Renal cortical epithelial cell (primary cell): Measurements from ENCODE around the gene PKMYT1. TPM values are rescaled to one million over a fixed set of nuclear protein-coding genes. Genes with fewer than 3 reads are reported as not detected.

Experiments
- DNase-seq: peaks from one replicate; pipeline ENCODE4 v3.0.0-alpha.2; 2011; ENCODE audit warnings: low read depth
- total RNA-seq: library from RNA; depleted of rRNA; stranded (reverse); fragments of >200 nt; gene quantifications from 2 replicates; pipeline ENCODE4 v1.2.3, GENCODE V29; 2014

Gene PKMYT1
- total RNA-seq: 0.55 and 4.5 TPM in 2 replicates

GRCh38 chr16:2980227-2981176 is at the start of gene PKMYT1:
TSS of gene PKMYT1 (minus strand) at chr16:2980446. CDS start at chr16:2979657, 789 bp downstream.
- DNase-seq: peak; percentile 56

GRCh38 chr16:3029491-3030221 is 49.4 kb upstream of the PKMYT1 start:
- DNase-seq: no peak

DNA sequence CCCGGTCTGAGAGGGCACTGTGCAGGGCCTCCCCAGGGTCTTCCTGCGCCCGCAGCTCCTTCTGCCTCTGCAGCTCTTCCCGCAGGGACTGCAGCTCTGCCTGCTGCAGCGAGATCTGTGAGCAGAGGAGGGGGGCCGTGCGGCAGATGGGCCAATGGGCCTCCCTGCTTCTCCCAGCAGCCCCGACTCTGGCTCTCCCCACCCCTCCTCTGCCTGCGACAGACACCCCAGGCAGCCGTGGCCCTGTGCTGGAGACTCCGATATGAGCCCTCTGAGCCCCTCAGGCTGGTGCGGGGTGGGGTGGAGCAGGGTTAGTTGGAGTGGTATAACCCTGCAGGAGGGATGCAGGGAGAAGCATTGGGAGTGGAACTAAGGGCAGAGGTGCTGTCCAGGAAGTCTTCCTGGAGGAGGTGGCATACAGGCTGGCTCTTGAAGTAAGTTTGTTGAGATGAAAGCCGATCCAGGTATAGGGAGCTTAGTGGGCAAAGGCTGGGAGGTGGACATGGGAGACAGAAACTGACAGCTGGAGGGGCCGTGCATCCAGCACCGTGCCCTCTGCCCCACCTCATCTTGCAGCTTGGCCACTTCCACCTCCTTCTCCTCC is 48.6 kb upstream of the PKMYT1 start:
- DNase-seq: no peak

- peak; percentile 52 for DNase-seq
Measured at GRCh38 chr16:3027983-3028715, 47.9 kb upstream of the PKMYT1 start.

DNA sequence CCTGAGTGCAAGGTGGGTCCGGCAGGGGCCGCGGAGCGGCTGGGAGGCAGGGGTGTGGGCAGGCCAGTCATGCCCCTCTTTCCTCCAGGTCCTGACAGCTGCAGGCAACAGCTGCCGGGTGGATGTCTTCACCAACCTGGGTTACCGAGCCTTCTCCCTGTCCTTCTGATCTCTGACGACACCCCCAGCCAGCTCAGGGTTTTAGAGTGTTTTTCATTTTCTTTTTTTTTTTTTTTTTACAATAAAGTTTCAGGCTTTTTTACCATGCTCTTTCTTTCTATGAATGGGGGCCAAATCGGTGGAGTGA is 47.2 kb upstream of the PKMYT1 start:
- DNase-seq: no peak

DNA sequence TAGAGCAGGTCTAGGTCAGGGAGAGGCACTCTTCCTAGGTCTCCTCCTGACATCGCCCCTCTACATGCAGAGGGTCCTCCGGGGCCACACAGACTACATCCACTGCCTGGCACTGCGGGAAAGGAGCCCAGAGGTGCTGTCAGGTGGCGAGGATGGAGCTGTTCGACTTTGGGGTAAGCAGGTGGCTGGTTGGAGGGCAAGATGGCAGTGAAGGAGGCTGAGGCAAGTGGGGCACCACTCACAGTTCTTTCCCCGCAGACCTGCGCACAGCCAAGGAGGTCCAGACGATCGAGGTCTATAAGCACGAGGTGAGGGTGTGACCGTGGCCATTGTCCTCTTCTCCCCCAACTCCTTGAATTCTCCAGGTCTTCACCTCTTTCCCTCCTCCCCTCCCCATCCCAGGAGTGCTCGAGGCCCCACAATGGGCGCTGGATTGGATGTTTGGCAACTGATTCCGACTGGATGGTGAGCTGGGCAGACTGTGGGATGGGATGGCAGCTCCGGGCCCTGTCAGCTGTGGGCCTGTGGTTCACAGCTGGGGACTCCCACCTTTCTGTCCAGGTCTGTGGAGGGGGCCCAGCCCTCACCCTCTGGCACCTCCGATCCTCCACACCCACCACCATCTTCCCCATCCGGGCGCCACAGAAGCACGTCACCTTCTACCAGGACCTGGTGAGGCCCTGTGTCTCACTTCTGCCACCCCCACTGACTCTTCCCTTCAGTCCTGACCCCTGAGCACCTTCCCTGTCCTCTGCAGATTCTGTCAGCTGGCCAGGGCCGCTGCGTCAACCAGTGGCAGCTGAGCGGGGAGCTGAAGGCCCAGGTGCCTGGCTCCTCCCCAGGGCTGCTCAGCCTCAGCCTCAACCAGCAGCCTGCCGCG is 46.6 kb upstream of the PKMYT1 start:
- no peak for DNase-seq

- no peak for DNase-seq
Measured at GRCh38 chr16:3026003-3026378, 45.7 kb upstream of the PKMYT1 start.

DNA sequence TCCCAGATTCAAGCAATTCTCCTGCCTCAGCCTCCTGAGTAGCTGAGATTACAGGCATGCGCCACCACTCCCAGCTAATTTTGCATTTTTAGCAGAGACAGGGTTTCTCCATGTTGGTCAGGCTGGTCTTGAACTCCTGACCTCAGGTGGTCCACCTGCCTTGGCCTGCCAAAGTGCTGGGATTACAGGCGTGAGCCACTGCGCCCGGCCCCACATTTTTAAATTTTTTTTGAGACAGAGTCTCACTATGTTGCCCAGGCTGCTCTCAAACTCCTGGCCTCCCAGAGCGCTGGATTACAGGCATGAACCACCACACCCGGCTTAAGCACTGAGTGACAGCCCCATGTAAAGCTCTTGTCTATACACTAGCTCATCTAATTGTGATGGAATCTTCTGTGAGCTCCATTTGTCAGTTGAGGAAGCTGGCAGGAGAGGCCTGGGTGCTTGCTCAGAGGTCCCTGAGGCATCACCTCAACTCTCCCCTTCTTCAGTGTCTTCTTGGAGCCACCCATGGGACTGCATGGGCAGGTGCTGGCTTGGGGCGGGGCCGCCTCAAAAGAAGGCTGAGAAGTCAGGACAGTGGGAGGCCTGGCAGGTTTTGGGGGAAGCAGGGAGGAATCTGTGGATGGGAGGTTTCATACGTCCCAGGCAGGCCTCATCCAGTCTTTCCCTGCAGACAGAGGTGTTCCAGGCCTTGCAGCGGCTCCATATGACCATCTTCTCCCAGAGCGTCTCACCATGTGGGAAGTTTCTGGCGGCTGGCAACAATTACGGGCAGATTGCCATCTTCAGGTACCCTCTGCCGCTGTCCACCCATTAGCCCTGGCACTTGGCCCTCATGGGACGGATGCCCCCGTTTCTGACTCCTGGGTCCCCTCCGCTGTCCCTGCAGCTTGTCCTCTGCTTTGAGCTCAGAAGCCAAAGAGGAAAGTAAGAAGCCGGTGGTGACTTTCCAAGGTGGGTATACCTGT is 45.1 kb upstream of the PKMYT1 start:
- DNase-seq: no peak

DNA sequence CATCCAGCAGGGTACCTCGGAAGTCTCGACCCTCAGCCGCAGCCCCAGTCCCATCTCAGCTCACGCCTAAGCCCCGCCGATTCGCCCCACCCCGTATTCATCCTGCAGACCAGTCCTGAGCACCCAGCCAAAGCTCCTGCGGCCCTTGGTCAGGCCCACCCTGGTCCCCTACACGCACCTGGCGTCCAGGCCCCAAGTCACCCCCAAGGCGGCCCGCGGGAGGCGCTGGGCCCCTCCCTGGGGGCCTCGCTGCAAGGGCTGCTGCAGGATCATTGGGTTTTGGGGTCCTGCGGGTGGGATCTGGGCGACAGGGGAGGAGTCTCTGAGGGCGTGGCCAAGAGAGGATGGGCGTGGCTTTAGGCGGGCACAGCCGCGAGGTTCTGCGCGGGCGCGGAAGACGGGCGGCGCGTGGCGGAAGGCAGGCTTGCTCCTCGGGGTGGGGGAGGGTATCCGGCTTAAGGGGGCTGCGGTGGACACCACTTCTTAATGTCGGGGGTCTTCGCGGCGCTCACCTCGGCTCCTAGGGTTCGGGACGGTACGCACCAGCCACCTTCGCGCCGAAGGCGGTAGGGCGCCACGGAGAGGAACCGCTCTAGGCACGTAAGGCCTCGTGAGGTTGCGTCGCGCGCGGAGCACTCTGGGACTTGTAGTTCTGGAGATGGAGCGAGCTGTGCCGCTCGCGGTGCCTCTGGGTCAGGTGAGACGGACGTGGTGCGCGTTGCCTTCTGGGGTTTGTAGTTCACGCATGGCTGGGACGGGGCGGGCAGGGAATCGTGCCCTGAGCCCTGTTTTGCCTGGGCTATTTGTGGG is 43.6 kb upstream of the PKMYT1 start, which contains the start of the genes HCFC1R1 and THOC6:
Gene HCFC1R1, minus strand, starts transcription at position 274 of the 810 bp plus-strand sequence. Its CDS starts 1 bp downstream, at position 273.
Gene THOC6, plus strand, starts transcription at position 367 of the 810 bp plus-strand sequence. Its CDS starts 292 bp downstream, at position 659.
- peak; percentile 95 for DNase-seq

GRCh38 chr16:3023415-3023668 is 43.1 kb upstream of the PKMYT1 start:
- DNase-seq: peak; percentile 64

- DNase-seq: no peak
Measured at GRCh38 chr16:3022684-3023414, 42.6 kb upstream of the PKMYT1 start.

DNA sequence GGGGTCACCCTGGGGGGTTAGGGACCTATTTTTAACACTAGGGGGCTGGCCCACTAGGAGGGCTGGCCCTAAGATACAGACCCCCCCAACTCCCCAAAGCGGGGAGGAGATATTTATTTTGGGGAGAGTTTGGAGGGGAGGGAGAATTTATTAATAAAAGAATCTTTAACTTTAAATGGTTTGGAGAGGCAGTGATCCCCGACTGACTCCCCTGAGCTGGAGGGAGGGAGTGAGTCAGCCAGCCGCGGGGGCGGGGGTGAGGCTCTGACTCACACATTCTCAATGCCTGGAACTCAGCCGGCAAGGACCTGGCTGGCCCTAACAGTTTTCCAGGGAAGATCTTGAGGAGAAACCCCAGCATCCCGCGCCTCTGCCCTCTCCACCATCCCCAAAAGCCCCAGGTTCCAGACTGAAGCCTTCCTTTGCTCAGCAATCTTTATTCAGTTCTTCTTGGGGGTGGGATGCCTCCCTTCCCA is 42.0 kb upstream of the PKMYT1 start:
- peak; percentile 92 for DNase-seq

DNA sequence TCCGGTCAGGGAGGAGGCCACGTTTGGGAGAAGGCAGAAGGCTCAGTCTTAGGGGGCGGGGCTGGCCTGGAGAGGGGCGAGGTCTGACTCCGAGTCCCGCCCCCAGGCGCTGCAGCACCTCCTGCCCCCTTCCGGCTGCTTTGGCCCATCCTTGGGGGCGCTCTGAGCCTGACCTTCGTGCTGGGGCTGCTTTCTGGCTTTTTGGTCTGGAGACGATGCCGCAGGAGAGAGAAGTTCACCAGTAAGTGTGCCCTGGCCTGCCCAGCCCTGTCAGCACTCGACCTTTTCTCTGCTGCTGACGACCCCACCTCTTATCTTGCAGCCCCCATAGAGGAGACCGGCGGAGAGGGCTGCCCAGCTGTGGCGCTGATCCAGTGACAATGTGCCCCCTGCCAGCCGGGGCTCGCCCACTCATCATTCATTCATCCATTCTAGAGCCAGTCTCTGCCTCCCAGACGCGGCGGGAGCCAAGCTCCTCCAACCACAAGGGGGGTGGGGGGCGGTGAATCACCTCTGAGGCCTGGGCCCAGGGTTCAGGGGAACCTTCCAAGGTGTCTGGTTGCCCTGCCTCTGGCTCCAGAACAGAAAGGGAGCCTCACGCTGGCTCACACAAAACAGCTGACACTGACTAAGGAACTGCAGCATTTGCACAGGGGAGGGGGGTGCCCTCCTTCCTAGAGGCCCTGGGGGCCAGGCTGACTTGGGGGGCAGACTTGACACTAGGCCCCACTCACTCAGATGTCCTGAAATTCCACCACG is 41.4 kb upstream of the PKMYT1 start:
- DNase-seq: peak; percentile 93

- peak; percentile 66 for DNase-seq
Measured at GRCh38 chr16:3020604-3021448, 40.6 kb upstream of the PKMYT1 start.

GRCh38 chr16:3020247-3020603 is 40.0 kb upstream of the PKMYT1 start, which contains the start of gene TNFRSF12A:
TSS of gene TNFRSF12A (plus strand) at chr16:3020368. CDS start at chr16:3020398, 30 bp downstream.
- DNase-seq: peak; percentile 36

GRCh38 chr16:3019594-3020246 is 39.5 kb upstream of the PKMYT1 start:
- no peak for DNase-seq
